22Rv1 (cell line): ENCODE results near the gene SIX1.

Source experiments
- H3K27ac ChIP-seq: fragments of 450-650 bp; 2 replicates; pipeline ENCODE4 v1.5.1; 2017
- CTCF ChIP-seq: fragments of 450-650 bp; IDR thresholded peaks from 2 replicates; pipeline ENCODE4 v1.5.1; 2017; ENCODE audit warnings: mild to moderate bottlenecking
- ZFX ChIP-seq: fragments of 450-650 bp; IDR thresholded peaks from 2 replicates; pipeline ENCODE4 v1.6.1; 2017; ENCODE audit warnings: antibody characterized with exemption, borderline replicate concordance

SIX1 gene

DNA sequence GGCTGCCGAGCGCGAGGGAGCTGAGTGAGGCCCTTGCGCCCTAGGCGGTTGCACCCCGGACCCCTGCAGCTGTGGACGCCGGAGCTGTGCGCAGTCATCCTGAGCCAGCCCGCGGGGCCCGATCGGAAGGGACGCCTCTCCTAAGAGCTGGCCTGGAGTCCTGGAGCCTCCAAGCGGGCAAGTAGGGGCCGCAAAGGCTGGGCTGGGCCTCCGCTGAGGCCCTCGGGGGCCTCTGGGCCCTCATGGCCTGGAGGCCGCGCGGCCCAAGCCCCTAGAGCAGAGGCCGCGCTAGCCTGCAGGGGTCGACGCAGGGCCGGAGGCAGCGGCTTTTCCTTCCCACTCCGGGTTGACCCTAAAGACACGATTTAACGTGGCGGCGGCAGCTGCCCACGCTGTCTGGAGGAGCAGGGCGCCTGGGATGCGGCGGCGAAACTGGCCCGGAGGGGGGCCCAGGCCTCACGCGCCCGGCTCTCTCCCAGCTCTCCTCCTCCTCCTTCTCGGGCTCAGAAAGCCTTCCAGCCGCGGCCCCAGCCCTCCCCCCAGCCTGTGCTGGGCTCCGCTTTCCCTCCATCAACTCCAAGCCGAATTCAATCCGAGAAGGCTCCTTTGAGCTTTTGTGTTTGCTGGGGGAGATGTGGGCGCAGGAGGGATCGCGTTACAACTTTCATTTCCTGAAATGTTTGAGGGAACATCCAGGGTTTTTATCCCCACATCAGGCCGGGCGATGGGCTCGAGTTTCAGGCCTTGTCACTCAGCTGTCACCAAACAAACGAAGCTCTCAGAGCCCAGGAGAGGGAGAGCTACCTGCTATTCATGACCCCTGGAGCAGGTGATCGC lies 11.6 kb downstream of the SIX1 start:
- TF ChIP-seq ZFX (no peak), CTCF (no peak)
- H3K27ac ChIP-seq = no peak overlapping the region

DNA sequence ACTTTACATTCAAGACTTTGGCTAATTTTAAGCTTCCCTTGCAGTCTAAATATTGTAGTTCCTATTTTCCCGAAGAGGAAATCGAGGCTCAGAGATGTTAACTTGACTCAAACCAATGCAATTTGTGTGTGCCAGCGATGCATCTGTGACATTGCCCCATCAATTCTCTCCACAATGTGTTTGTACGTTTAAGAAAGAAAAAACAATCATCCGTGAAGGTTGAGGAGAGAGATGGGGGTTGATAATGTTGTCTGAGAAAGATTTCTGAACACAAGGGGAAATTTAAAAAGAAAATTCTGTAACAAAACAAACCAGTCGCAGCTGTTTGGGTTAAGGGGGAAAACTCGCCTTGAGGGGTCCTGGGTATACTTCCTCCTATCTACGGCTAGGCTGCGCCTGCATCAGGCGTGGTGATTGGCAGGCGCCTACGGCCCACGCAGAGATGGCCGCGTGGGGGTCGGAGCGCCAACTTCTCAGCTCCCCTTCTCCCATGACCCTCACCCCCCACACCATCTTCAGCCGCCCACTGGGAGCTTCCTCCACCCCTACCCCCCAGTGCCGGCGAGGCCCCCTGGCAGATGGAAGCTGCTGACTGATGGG lies 12.3 kb downstream of the SIX1 start:
- TF ChIP-seq ZFX (no peak), CTCF (no peak)
- H3K27ac ChIP-seq = no peak overlapping the region

DNA sequence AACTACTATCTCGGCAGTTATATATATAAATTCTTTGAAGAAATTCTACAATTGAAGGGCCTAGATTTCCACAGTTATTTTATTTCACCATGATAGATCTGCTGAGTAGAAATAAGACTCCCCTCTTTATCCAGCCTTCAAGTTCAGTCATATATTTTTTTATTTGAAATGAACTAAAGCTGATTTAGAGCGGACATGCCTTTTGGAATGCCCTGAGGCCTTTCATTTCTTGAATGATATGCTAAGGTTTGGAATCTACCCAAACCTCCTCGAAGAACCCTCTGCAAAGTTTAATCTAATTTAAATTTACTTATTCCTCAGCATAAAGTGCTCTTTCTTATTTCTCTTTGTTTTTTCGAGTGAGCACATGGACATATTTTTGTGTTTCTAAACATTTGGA lies 15.1 kb downstream of the SIX1 start:
- no peak for TF ChIP-seq ZFX
- no peak for TF ChIP-seq CTCF

GRCh38 chr14:60632777-60633176 lies 16.5 kb downstream of the SIX1 start:
- H3K27ac ChIP-seq = no peak overlapping the region
- TF ChIP-seq ZFX = no peak
- no peak for TF ChIP-seq CTCF

More for the DNA sequence above, 15.1 kb downstream of the SIX1 start:
- H3K27ac ChIP-seq = no peak overlapping the region

DNA sequence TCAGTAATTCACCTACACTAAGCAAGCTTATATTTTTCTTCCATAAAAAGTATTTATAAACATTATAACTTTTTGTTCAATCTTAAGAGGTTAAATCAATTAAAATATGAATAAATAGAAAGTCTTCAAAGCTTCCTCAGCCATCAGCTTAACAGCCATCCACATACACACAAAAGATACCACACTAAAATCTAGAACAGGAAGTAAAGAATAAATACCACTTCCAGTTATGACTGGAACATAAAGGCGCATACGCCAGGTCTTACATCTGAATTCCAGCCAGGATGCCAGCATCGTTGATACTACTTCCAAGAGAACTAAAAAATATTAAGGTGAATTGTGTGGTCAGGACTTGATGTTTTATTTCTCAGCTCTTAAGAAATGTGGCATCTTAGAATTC lies 17.0 kb downstream of the SIX1 start:
- no peak overlapping the region for H3K27ac ChIP-seq
- TF ChIP-seq ZFX (no peak), CTCF (no peak)

GRCh38 chr14:60631842-60632241 lies 17.4 kb downstream of the SIX1 start:
- TF ChIP-seq CTCF (no peak), ZFX (no peak)
- H3K27ac ChIP-seq = no peak overlapping the region

DNA sequence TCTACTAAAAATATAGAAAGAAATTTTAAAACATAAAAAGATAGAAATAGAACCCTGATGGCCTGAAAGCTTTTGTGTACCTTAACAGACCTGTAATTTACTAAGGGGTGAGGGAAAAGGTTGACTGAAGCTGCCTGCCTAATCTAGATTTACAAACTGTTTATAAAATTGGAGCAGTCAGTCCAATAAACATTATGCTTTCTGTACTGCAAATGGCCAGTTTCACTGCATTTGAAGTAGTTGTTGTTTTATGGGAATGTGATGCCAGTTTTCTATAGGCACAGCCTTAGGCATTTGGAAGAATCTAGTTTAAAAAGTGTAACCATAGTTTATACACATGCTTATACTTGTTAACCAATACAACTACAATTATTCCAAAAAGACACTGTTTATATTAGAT lies 19.1 kb downstream of the SIX1 start:
- H3K27ac ChIP-seq = no peak overlapping the region
- TF ChIP-seq ZFX (no peak), CTCF (no peak)
